Lower leg skin (tissue), 4 donors: ENCODE measurements around the gene KCNJ11. TPM values are rescaled to one million over a fixed set of nuclear protein-coding genes. Genes with fewer than 3 reads are reported as not detected.

Experiments
- DNase-seq, 2 donors: peaks; one replicate each; pipeline ENCODE4 v3.0.0-alpha.2; 2019; ENCODE audit warnings: low spot score in 2 of 2
- H3K4me3 ChIP-seq: fragments of 200-600 bp; sonication (generic); 2 replicates; pipeline ENCODE4 v1.5.1; 2017; ENCODE audit warnings: mild to moderate bottlenecking, low read depth; ENCODE audit not compliant: poor library complexity, severe bottlenecking
- POLR2A ChIP-seq, 2 donors: fragments of 450-650 bp; IDR thresholded peaks; one replicate each; pipeline ENCODE4 v1.6.1; 2016 to 2017; ENCODE audit warnings: antibody characterized with exemption in 2 of 2, mild to moderate bottlenecking in 1 of 2, moderate library complexity in 1 of 2
- WGBS, 2 donors: methylation state at CpG; one replicate each; pipeline ENCODE4 v1.1.5; 2018; 5-methylcytosine and 5-hydroxymethylcytosine counted together
- intact Hi-C: fragments of 100-400 bp; cut with DNase I; formaldehyde crosslinking; loops from one replicate; pipeline ENCODE4 v1.15.0; 2023; ENCODE audit warnings: low total_unique reads
- total RNA-seq, 4 donors: library from RNA; depleted of rRNA; stranded (reverse); fragments of >200 nt; gene quantifications; one replicate each; pipeline ENCODE4 v1.1.0, GENCODE V29; 2016
- TF ChIP-seq, protein P1 (sequence below), 3 donors: fragments of 450-650 bp; IDR thresholded peaks; one replicate each; pipeline ENCODE4 v1.5.1; 2016; ENCODE audit warnings: antibody characterized with exemption in 3 of 3, mild to moderate bottlenecking in 3 of 3, moderate library complexity in 2 of 3

KCNJ11 gene
- total RNA-seq, 4 donors from 2014 or later = 2.0 to 20.5 (median 4.7) TPM

DNA sequence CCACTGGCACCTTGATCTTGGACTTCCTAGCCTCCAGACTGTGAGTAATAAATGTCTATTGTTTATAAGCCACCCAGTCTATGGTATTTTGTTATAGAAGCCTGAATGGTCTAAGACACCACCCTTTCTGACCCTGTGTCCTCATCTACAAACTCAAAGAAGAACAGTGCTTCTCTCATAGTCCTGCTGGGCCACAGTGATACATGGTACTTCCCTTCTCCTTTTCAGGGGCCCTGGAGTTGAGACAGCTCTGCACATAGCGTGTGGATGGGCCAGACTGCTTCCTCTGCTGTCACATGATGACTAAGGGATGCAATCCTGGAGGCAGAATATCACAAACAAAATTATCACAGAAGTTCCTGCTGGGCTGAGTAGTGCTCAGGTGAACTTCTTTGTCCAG is 5.0 kb downstream of the KCNJ11 start:
- intact Hi-C loops = loop anchor here (10.0 kb wide), 1 partner anchor 159 kb away; no protein-coding TSS in a partner anchor
- H3K4me3 ChIP-seq = no peak overlapping the region
- 86 to 100% methylated on average over 1 of the region's 1 CpG for WGBS, 2 donors
- TF ChIP-seq, protein P1, sequence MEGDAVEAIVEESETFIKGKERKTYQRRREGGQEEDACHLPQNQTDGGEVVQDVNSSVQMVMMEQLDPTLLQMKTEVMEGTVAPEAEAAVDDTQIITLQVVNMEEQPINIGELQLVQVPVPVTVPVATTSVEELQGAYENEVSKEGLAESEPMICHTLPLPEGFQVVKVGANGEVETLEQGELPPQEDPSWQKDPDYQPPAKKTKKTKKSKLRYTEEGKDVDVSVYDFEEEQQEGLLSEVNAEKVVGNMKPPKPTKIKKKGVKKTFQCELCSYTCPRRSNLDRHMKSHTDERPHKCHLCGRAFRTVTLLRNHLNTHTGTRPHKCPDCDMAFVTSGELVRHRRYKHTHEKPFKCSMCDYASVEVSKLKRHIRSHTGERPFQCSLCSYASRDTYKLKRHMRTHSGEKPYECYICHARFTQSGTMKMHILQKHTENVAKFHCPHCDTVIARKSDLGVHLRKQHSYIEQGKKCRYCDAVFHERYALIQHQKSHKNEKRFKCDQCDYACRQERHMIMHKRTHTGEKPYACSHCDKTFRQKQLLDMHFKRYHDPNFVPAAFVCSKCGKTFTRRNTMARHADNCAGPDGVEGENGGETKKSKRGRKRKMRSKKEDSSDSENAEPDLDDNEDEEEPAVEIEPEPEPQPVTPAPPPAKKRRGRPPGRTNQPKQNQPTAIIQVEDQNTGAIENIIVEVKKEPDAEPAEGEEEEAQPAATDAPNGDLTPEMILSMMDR (IDR thresholded peaks at IDR 0.05) = no peak
- TF ChIP-seq POLR2A (IDR thresholded peaks at IDR 0.05) = no peak
- no peak for DNase-seq

DNA sequence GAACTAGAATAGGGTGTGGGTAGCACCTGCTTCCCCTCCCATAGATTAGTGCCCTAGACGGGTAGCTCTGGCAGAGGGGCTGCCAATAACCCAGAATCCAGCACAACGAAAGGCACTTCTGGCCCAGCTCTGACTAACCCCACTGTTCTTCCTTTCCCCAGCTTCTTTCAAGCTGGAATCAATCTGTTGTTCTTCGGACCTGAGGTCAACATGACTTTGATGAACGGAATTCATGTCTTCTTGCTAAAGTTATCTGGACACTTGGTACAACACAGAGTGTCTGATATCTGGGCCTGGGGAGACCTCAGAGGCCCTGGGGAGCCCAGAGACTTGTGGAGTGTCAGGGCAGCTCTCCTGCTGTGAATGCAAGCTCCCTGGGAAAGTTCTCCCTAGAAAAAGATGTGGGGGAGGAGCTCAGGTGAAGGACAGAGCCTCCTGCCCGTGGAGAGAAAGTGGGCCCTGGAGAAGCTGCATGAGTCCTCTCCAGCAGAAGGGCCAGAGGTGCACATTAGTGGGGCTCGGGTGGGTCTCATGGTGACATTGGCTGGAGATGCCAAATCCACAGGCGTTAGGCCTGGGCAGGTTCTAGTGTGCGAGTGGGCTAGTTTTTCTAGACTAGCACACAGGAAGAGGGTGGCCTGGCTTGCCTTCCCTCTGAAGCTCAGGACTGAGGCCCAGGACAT is 6.3 kb downstream of the KCNJ11 start:
- 69 to 74% methylated on average over 8 of the region's 8 CpGs for WGBS, 2 donors
- TF ChIP-seq POLR2A (IDR thresholded peaks at IDR 0.05) = no peak
- TF ChIP-seq, protein P1 (IDR thresholded peaks at IDR 0.05) = no peak
- DNase-seq = no peak
- H3K4me3 ChIP-seq = no peak overlapping the region
- intact Hi-C loops = loop anchor here (10.0 kb wide), 1 partner anchor 157 kb away; no protein-coding TSS in a partner anchor

DNA sequence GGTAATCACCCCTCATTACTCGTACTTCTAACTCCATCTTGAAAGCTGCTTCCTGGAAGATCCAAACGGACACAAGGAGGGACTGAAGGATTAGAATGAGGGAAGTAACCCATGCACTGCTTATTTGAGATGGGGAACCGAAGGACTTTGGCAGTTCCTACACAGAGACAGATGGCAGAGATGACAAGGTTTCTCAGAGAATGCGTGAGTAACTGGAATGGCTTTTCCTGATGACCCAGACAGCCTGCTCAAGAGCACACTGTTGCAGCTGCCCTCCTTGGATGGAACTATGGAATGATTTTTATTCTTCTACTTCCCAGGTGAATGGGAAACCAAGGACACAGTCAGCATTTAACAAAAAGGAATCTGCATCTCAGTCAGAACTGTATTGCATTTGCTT is 7.3 kb downstream of the KCNJ11 start:
- intact Hi-C loops = loop anchor here (10.0 kb wide), 1 partner anchor 156 kb away; no protein-coding TSS in a partner anchor
- DNase-seq = no peak
- WGBS, 2 donors = 78 to 83% methylated on average over 4 of the region's 4 CpGs
- TF ChIP-seq POLR2A (IDR thresholded peaks at IDR 0.05) = no peak
- TF ChIP-seq, protein P1 (IDR thresholded peaks at IDR 0.05) = no peak
- no peak overlapping the region for H3K4me3 ChIP-seq

DNA sequence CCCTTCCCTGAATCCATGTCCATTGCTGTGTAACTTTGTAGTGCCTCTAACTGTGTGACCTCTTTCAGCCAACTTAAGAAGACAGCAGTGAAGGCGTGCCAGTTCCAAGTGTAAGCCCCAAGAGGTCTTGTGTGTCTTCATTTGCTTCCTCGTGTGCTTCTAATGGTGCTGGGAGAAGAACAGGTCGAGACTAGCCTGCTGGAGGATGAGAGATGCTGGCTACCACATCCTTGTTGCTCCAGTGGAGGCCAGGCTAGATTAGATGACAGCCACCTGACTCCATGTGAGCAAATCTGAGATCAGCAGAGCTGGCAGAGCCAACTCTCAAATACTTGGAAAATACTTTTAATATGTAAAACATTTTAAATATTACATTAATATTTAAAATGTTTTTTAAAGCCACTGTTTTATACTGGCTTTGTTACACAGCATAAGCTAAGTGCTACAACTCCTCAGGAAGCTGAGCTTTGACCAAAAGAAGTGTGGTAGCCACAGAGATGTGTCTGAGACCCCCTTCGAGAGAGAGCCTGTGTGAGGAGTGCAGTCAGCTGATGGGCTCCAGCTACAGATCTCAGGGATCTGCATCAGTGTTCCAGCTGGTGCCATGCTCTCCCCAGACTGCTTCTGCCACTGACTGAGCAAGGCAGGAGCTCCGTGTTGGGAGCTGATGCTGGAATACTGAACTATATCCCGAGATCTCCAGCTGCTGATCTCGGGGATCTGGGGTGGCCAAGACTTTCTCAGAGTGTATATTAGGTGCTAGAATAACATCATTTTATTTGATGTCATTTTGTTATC is 8.9 kb downstream of the KCNJ11 start:
- intact Hi-C loops = loop anchor here (10.0 kb wide), 1 partner anchor 155 kb away; no protein-coding TSS in a partner anchor
- no peak for DNase-seq
- TF ChIP-seq, protein P1 (IDR thresholded peaks at IDR 0.05) = no peak
- TF ChIP-seq POLR2A (IDR thresholded peaks at IDR 0.05) = no peak
- 73 to 79% methylated on average over 7 of the region's 7 CpGs for WGBS, 2 donors
- H3K4me3 ChIP-seq = no peak overlapping the region

DNA sequence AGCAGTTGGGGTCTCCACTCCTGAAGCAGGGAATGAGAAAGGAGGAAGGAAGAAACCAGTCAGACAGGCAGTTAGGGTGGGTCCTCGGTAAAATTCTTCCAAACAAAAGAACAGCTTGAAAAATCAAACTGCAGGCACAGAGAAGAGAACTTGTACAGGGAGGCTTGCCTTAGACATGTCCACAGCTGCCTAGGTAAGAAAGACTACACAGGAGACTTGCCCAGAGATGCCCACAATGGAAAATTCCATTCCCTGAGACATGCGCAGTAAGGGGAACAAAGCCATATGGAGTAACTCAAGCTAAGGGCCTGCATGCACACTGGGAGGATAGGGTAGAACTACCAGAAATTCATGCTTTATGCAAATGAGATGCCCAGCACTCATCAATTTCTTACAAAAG is 9.8 kb downstream of the KCNJ11 start:
- WGBS, 2 donors = 59 to 63% methylated on average over 2 of the region's 2 CpGs
- intact Hi-C loops = no loop called here
- no peak overlapping the region for H3K4me3 ChIP-seq
- no peak for TF ChIP-seq POLR2A (IDR thresholded peaks at IDR 0.05)
- TF ChIP-seq, protein P1 (IDR thresholded peaks at IDR 0.05) = no peak
- no peak for DNase-seq
